OCI-LY3 (cell line): ENCODE measurements around the gene GJD4.

Experiments used
- H2AFZ ChIP-seq: fragments of 200-600, 300-600 bp; shearing (Covaris generic); 2 replicates; pipeline ENCODE4 v1.6.0; 2014; ENCODE audit warnings: antibody characterized with exemption, low read depth, low read length
- H3K27ac ChIP-seq: fragments of 200-600, 300-600 bp; sonication (generic); 2 replicates; pipeline ENCODE4 v1.5.1; 2014; ENCODE audit warnings: mild to moderate bottlenecking, low read length, moderate library complexity, mixed read lengths
- H3K27me3 ChIP-seq: fragments of 200-600, 300-600 bp; sonication (generic); 2 replicates; pipeline ENCODE4 v1.6.1; 2014; ENCODE audit warnings: low read depth, low read length, mixed read lengths
- H3K36me3 ChIP-seq: fragments of 200-600, 300-600 bp; sonication (generic); replicated peaks from 2 replicates; pipeline ENCODE3; 2014; ENCODE audit warnings: low read depth, low read length, mixed read lengths
- H3K4me1 ChIP-seq: fragments of 300-600, 200-600 bp; sonication (generic); 2 replicates; pipeline ENCODE4 v1.6.1; 2014; ENCODE audit warnings: low read length, mixed read lengths
- H3K4me2 ChIP-seq: fragments of 200-600, 300-600 bp; sonication (generic); 2 replicates; pipeline ENCODE4 v1.6.1; 2014; ENCODE audit warnings: low read length, mixed read lengths
- H3K4me3 ChIP-seq: fragments of 300-600, 200-600 bp; sonication (generic); 2 replicates; pipeline ENCODE4 v1.5.1; 2014; ENCODE audit warnings: antibody characterized with exemption, mild to moderate bottlenecking, low read length, moderate library complexity
- H3K79me2 ChIP-seq: fragments of 300-600, 200-600 bp; shearing (Covaris generic); 2 replicates; pipeline ENCODE4 v1.6.1; 2014; ENCODE audit warnings: mild to moderate bottlenecking, low read length, mixed read lengths
- H3K9ac ChIP-seq: fragments of 300-600, 200-600 bp; shearing (Covaris generic); 2 replicates; pipeline ENCODE4 v1.6.0; 2014; ENCODE audit warnings: mild to moderate bottlenecking, low read length, moderate library complexity
- H3K9me3 ChIP-seq: fragments of 200-600, 300-600 bp; shearing (Covaris generic); 2 replicates; pipeline ENCODE4 v1.6.1; 2014; ENCODE audit warnings: low read length, mixed read lengths; ENCODE audit not compliant: insufficient read depth
- H4K20me1 ChIP-seq: fragments of 200-600, 300-600 bp; sonication (generic); 2 replicates; pipeline ENCODE4 v1.6.1; 2016; ENCODE audit warnings: low read length, mixed read lengths; ENCODE audit not compliant: insufficient read depth
- EZH2phosphoT487 ChIP-seq: fragments of 200-600 bp; shearing (Covaris generic); IDR thresholded peaks from 2 replicates; pipeline ENCODE4 v1.6.1; 2018; ENCODE audit warnings: antibody characterized with exemption, mixed run types, low read depth
- TF ChIP-seq, protein P1 (sequence below): fragments of 200-600, 300-600 bp; sonication (generic); IDR thresholded peaks from 2 replicates; pipeline ENCODE4 v1.5.1; 2014; ENCODE audit warnings: antibody characterized with exemption, low read length, low read depth

The GJD4 gene

DNA sequence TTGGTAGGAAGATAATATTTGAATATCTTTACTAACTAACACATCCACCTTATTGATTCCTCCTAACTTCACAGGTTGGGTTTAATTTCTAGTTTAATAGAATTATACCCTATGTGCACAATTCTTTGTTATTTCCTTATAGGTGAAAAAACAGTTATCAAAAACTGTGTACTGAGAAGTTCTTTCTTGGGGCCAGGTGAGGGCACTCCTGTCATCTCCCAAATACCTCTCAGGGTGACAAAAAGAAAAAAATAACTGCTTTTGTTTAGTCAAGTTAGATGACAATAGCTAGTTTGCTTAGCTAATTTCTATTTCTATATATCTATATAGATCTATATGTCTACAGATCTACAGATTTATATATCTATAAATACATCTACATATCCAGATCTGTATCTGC is 26.9 kb downstream of the GJD4 start:
- Histone ChIP-seq H3K9ac (no peak overlapping the region), H4K20me1 (no peaks in the 10 kb centered on the region), H3K9me3 (no peaks in the 10 kb centered on the region), H2AFZ (no peak overlapping the region), H3K4me2 (no peak overlapping the region), H3K79me2 (no peaks in the 10 kb centered on the region), H3K27ac (no peak overlapping the region), H3K4me1 (no peaks in the 10 kb centered on the region), H3K27me3 (no peaks in the 10 kb centered on the region), H3K4me3 (no peak overlapping the region), H3K36me3 (no peaks in the 10 kb centered on the region)
- TF ChIP-seq, protein P1, sequence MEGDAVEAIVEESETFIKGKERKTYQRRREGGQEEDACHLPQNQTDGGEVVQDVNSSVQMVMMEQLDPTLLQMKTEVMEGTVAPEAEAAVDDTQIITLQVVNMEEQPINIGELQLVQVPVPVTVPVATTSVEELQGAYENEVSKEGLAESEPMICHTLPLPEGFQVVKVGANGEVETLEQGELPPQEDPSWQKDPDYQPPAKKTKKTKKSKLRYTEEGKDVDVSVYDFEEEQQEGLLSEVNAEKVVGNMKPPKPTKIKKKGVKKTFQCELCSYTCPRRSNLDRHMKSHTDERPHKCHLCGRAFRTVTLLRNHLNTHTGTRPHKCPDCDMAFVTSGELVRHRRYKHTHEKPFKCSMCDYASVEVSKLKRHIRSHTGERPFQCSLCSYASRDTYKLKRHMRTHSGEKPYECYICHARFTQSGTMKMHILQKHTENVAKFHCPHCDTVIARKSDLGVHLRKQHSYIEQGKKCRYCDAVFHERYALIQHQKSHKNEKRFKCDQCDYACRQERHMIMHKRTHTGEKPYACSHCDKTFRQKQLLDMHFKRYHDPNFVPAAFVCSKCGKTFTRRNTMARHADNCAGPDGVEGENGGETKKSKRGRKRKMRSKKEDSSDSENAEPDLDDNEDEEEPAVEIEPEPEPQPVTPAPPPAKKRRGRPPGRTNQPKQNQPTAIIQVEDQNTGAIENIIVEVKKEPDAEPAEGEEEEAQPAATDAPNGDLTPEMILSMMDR = peak; percentile 24; the same call in 1 of the 2 replicates
- TF ChIP-seq EZH2phosphoT487 = no peak

DNA sequence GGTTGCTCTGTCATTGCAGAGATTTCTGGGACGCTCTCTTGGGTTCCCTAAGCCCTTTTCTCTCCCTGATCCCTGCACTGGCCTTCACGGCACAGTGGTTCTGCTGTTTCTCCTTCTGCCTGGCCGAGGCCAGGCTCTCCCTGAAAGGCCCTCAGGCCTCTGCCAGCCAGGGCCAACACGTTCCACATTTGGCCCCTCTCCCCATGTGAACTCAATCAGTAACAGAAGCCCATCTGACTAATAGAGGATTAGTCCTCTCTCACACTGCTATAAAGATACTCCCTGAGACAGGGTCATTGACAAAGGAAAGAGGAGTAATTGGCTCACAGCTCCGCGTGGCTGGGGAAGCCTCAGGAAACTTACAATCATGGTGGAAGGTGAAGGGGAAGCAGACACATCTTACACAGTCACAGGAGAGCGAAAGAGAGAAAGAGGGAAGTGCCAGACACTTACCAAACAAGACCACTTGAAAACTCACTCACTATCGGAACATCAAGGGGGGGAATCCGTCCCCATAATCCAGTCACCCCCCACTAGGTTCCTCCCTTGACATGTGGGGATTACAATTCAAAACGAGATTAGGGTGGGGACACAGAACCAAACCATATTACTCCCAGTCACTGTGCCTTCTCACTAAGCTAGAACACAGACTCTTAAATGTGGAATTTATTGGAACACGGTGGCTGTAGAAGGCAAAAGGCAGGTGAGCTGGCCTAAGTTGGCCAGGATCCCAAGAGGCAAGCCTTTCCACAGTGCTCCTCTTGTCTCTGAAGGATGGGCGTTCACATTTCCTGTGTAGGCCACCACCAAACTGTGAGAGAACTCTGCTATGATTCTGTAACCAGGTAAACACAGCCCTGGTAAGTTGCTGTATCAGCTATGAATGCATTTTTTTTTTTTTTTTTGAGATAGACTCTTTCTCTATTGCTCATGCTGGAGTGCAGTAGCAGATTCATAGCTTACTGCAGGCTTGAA is 28.2 kb downstream of the GJD4 start:
- Histone ChIP-seq H4K20me1 (no peaks in the 10 kb centered on the region), H3K4me3 (no peak overlapping the region), H2AFZ (no peak overlapping the region), H3K27ac (no peak overlapping the region), H3K36me3 (no peaks in the 10 kb centered on the region), H3K9me3 (no peaks in the 10 kb centered on the region), H3K79me2 (no peaks in the 10 kb centered on the region), H3K4me1 (no peaks in the 10 kb centered on the region), H3K4me2 (no peak overlapping the region), H3K27me3 (no peaks in the 10 kb centered on the region), H3K9ac (no peak overlapping the region)
- TF ChIP-seq, protein P1 = no peak
- TF ChIP-seq EZH2phosphoT487 = no peak

DNA sequence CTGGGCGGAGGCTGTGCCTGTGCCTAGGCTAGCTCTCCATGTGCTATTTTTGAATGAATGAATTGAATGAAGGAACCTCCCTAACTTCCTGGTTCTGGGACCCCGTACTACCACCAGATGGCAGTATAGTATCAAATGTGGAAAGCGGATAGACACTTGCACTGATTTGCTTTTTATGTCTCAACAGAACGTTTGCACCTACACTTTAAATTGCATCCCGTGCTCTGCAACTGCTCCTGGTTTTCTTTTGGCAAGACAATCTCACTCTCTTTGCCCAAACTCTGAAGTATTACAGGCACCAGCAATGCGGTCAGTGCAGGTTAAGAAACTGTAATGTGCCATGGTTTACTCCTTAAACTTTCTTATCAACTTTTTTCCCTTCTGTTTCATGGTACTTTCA is 30.4 kb downstream of the GJD4 start:
- Histone ChIP-seq H3K79me2 (no peaks in the 10 kb centered on the region), H3K27me3 (no peaks in the 10 kb centered on the region), H3K27ac (no peak overlapping the region), H3K9ac (no peak overlapping the region), H3K36me3 (no peaks in the 10 kb centered on the region), H2AFZ (peak overlapping the region; percentile 8; the same call in 1 of the 2 replicates), H3K4me1 (no peaks in the 10 kb centered on the region), H4K20me1 (no peaks in the 10 kb centered on the region), H3K9me3 (no peaks in the 10 kb centered on the region), H3K4me2 (peak overlapping the region; percentile 20; the same call in 1 of the 2 replicates), H3K4me3 (no peak overlapping the region)
- TF ChIP-seq EZH2phosphoT487 = no peak
- TF ChIP-seq, protein P1 = peak; percentile 83

DNA sequence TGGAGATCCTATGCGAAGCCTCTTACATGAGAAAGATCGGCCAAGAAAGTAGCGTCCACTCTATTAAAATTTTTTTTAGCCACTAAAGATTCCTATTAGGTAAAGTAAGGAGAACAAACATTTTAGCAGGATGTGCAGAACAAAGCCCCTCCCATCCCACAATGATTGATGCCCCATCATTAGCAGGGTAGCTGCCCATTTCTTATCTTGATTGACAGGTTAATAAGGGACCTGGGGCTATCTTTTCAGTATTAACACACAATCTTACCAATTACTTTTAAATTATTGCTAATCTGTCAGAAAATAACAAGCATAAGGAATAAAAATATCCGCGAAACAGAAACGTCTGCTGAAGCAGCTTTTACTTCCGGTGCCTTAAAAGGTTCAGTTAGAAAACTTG is 31.8 kb downstream of the GJD4 start:
- Histone ChIP-seq H3K79me2 (no peaks in the 10 kb centered on the region), H3K4me3 (no peak overlapping the region), H2AFZ (no peak overlapping the region), H3K27me3 (no peaks in the 10 kb centered on the region), H3K27ac (no peak overlapping the region), H4K20me1 (no peaks in the 10 kb centered on the region), H3K4me1 (no peaks in the 10 kb centered on the region), H3K9me3 (no peaks in the 10 kb centered on the region), H3K9ac (no peak overlapping the region), H3K36me3 (no peaks in the 10 kb centered on the region), H3K4me2 (no peak overlapping the region)
- TF ChIP-seq EZH2phosphoT487 = no peak
- TF ChIP-seq, protein P1 = no peak
